ENCODE measurements around the gene YJU2.
"Not testable (repeated sequence)": the region's sequence is repeated elsewhere in the genome, so short reads cannot be mapped to it uniquely, and the experiment has no call there.

YJU2 gene

DNA sequence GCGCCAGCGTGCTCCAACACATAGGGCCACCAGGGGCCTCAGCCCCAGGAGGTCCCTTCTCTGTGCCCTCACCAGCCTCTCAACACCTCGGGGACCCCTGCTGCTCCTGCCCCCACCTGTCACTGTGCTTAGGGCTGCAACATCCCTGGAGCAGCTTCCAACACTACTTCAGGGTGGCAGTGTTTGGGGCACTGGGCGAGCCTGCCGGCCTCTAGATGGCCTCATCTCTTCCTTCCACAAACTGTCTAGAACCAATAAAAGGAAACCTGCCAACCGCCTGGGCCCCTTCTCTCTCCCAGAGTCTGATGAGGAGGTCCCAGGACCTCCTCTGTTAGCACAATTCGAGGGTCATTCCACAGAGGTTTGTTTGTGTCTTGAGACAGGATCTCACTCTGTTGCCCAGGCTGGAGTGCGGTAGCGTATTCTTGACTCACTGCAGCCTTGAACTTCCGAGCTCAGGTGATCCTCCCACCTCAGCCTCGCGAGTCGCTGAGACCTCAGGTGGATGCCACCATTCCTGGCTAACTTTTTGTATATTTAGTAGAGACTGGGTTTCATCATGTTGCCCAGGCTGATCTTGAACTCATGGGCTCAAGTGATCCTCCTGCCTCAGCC is 22.0 kb downstream of the YJU2 start:
- DNase-seq, result no peak

- DNase-seq, result no peak
Measured at GRCh38 chr19:4272894-4273293, 26.0 kb downstream of the YJU2 start.

DNA sequence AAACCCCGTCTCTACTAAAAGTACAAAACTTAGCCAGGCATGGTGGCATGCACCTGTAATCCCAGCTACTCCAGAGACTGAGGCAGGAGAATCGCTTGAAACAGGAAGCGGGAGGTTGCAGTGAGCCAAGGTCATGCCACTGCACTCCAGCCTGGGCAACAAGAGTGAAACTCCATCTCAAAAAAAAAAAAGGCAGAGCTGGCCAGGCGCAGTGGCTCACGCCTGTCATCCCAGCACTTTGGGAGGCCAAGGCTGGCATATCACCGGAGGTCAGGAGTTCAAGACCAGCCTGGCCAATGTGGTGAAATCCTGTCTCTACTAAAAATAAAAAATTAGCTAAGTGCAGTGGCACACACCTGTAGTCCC is 27.4 kb downstream of the YJU2 start:
- DNase-seq, result not testable (repeated sequence)

- no peak for DNase-seq
Measured at GRCh38 chr19:4277191-4277696, 30.4 kb downstream of the YJU2 start.

- DNase-seq, result no peak
Measured at GRCh38 chr19:4278010-4278409, 31.1 kb downstream of the YJU2 start.

- DNase-seq, result no peak
Measured at GRCh38 chr19:4278419-4279266, 31.8 kb downstream of the YJU2 start, which contains the start of gene SHD. SHD (plus strand) TSS chr19:4279266; CDS start chr19:4280064, 798 bp downstream.

- no peak for DNase-seq
Measured at GRCh38 chr19:4279267-4279529, 32.3 kb downstream of the YJU2 start.

GRCh38 chr19:4279530-4280422 is 32.9 kb downstream of the YJU2 start:
- no peak for DNase-seq

DNA sequence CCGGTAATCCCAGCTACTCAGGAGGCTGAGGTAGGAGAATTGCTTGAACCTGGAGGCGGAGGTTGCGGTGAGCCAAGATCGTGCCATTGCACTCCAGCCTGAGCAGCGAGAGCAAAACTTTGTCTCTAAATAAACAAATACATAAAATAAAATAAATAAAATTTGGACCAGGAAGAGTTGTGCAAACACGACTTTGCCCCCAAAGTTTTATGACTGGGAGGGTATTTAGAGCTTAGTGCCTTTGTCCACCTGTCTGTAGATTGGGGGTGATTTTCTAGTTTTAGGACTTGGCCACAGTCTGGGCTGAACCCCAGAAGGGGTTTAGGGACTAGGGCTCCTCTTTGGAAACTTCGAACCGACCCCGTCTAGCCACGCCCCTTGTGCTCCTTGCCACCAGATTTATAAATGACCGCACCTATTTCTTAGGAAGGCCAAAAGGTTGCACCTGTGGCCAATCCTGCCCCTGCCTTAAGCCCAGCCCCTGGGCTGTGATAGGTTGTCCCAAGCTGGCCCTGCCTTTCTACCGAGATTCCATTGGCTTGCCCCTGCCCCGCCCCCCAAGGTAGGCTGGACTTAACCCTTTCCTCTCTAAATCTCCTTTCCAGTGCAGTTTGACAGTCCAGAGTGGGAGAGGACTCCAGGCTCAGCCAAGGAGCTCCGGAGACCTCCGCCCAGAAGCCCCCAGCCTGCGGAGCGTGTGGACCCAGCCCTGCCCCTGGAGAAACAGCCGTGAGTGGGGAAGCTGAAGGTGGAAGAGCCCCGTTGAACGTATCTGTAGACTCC is 37.5 kb downstream of the YJU2 start:
- no peak for DNase-seq

- no peak for DNase-seq
Measured at GRCh38 chr19:4284974-4285373, 38.1 kb downstream of the YJU2 start.

DNA sequence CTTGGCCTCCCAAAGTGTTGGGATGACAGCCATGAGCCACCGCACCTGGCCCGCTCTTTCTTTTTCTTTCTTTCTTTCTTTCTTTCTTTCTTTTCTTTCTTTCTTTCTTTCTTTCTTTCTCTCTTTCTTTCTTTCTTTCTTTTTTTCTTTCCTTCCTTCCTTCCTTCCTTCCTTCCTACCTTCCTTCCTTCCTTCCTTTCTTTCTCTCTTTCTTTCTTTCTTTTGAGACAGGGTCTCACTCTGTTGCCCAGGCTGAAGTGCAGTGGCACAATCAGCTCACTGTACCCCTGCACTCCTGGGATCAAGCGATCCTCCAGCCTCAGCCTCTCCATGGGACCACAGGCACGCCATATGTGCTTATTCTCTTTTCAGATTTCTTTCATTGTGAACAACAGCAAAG is 39.3 kb downstream of the YJU2 start:
- DNase-seq, result not testable (repeated sequence)

- DNase-seq, result no peak
Measured at GRCh38 chr19:4288091-4288777, 41.4 kb downstream of the YJU2 start.

GRCh38 chr19:4291184-4291732 is 44.4 kb downstream of the YJU2 start:
- DNase-seq, result no peak

GRCh38 chr19:4292515-4292914 is 45.6 kb downstream of the YJU2 start:
- no peak for DNase-seq

GRCh38 chr19:4294389-4294788 is 47.5 kb downstream of the YJU2 start:
- DNase-seq, result no peak

- no peak for DNase-seq
Measured at GRCh38 chr19:4295972-4296771, 49.3 kb downstream of the YJU2 start.

- no peak for DNase-seq
Measured at GRCh38 chr19:4297901-4298809, 51.3 kb downstream of the YJU2 start.

DNA sequence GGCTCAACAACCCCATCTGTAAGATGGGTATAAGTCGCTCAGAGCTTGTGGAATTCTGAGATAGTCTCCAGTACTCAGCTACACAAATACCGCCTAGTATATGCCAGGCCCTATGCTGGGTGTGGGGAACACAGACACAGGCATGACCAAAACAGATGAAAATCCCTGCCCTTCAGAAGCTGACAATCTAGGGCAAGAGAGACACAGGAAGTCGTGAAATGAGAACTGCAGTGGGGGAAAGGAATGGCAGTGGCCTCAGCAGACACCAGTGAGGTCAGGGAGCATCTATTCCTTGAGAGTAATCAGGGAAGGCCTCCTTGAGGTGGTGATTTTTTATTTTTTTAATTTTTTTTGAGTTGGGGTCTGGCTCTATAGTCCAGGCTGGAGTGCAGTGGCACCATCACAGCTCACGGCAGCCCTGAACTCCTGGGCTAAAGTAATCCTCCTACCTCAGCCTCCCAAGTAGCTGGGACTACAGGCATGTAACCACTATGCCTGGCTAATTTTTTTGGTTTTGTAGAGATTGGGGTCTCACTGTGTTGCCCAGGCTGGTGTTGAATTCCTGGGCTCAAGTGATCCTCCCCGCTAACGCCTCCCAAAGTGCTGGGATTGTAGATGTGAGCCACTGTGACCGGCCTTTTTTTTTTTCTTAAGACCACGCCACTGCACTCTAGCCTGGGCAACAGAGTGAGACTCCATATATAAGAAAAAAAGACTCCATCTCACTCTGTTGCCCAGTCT is 52.1 kb downstream of the YJU2 start:
- no peak for DNase-seq

GRCh38 chr19:4300589-4300988 is 53.7 kb downstream of the YJU2 start:
- no peak for DNase-seq

Measured in NCI-H1930 (cell line).